Lung (tissue), 12 donors: ENCODE results near the gene RPH3AL. TPM values are rescaled to one million over a fixed set of nuclear protein-coding genes. Genes with fewer than 3 reads are reported as not detected.

Source experiments
- ATAC-seq: fragments of 200-7000 bp; cut with Tn5 transposase; one replicate; pipeline ENCODE4 v1.9.1; 2020; ENCODE audit warnings: moderate number of reproducible peaks; ENCODE audit not compliant: insufficient read depth, low FRiP score
- DNase-seq, 3 donors: peaks; one replicate each; pipeline ENCODE4 v3.0.0-alpha.2; 2013 to 2017
- H3K27ac ChIP-seq, 2 donors: one replicate each; pipeline ENCODE4 v1.5.1; 2013; ENCODE audit warnings: mild to moderate bottlenecking in 2 of 2, moderate library complexity in 2 of 2, control low read depth in 1 of 2, inconsistent platforms in 1 of 2, low read depth in 1 of 2, low read length in 1 of 2
- H3K27me3 ChIP-seq, 3 donors: one replicate each; pipeline ENCODE4 v1.5.1; 2013; ENCODE audit warnings: low read length in 2 of 3; ENCODE audit not compliant: control insufficient read depth in 3 of 3, insufficient read depth in 3 of 3
- H3K36me3 ChIP-seq, 4 donors: one replicate each; pipeline ENCODE4 v1.5.1; 2013; ENCODE audit warnings: low read length in 4 of 4, mild to moderate bottlenecking in 1 of 4, moderate library complexity in 1 of 4; ENCODE audit not compliant: control insufficient read depth in 4 of 4, insufficient read depth in 4 of 4
- H3K4me1 ChIP-seq, 5 donors: one replicate each; pipeline ENCODE4 v1.5.1; 2013; ENCODE audit warnings: low read length in 5 of 5, mild to moderate bottlenecking in 2 of 5, moderate library complexity in 1 of 5; ENCODE audit not compliant: control insufficient read depth in 5 of 5, insufficient read depth in 5 of 5
- H3K4me3 ChIP-seq: one replicate; pipeline ENCODE4 v1.5.1; 2013; ENCODE audit warnings: mild to moderate bottlenecking, control low read depth, moderate library complexity
- H3K9ac ChIP-seq, 2 donors: one replicate each; pipeline ENCODE4 v1.5.1; 2013; ENCODE audit warnings: low read length in 2 of 2, control low read depth in 1 of 2; ENCODE audit not compliant: insufficient read depth in 1 of 2
- H3K9me3 ChIP-seq, 4 donors: one replicate each; pipeline ENCODE4 v1.5.1; 2013; ENCODE audit warnings: low read length in 3 of 4, mild to moderate bottlenecking in 1 of 4, moderate library complexity in 1 of 4; ENCODE audit not compliant: control insufficient read depth in 4 of 4, insufficient read depth in 3 of 4
- CTCF ChIP-seq: IDR thresholded peaks from 2 replicates; pipeline ENCODE4 v1.5.1; 2012; ENCODE audit warnings: mild to moderate bottlenecking; ENCODE audit errors: control extremely low read depth, extremely low read depth
- WGBS, 2 donors: extraction: QIAGEN DNeasy Blood & Tissue Kit; methylation state at CpG; one replicate each; pipeline ENCODE4 v1.1.7; 2013; 5-methylcytosine and 5-hydroxymethylcytosine counted together
- polyA plus RNA-seq, 2 donors: library from polyadenylated mRNA; stranded (reverse); fragments of 200-250 nt; gene quantifications; one replicate each; pipeline ENCODE4 v1.2.1, GENCODE V29; 2013
- total RNA-seq, 2 donors: library from RNA; depleted of rRNA in 1 of 2; stranded (reverse); fragments of >200 nt in 1 of 2; gene quantifications; one replicate each; pipeline ENCODE4 v1.2.1, GENCODE V29; 2014 to 2021
- donor health status: control.
- donor health status: control.
- donor health status: Bipolar disorder and iron deficiency.
- donor health status: healthy.
- donor health status: DM: yes; HTN: yes; CAD: no.

Gene RPH3AL
- total and polyA plus RNA-seq, 4 donors: 19.5 to 76.6 (median 21.6) TPM

- Histone ChIP-seq H3K36me3 (peaks cover 0 to 8% (median 0%) of the 10 kb centered on the region in 4 donors), H3K4me3 (no peak overlapping the region), H3K4me1 (no peaks in the 10 kb centered on the region), H3K27ac (no peak overlapping the region), H3K27me3 (no peaks in the 10 kb centered on the region), H3K9ac (no peak overlapping the region), H3K9me3 (no peaks in the 10 kb centered on the region)
- no peak for ATAC-seq
- TF ChIP-seq CTCF: no peak
- 94 to 95% methylated on average over 10 of the region's 10 CpGs for WGBS, 2 donors
- DNase-seq: no peak
These were observed 60.6 kb downstream of the RPH3AL start for GRCh38 chr17:292016-292415.

GRCh38 chr17:291587-291986, 61.0 kb downstream of the RPH3AL start:
- Histone ChIP-seq H3K36me3 (peaks cover 0 to 8% (median 0%) of the 10 kb centered on the region in 4 donors), H3K4me1 (no peaks in the 10 kb centered on the region), H3K27me3 (no peaks in the 10 kb centered on the region), H3K27ac (no peak overlapping the region), H3K4me3 (no peak overlapping the region), H3K9ac (no peak overlapping the region), H3K9me3 (no peaks in the 10 kb centered on the region)
- no peak for TF ChIP-seq CTCF
- 52 to 73% methylated on average over 7 of the region's 7 CpGs for WGBS, 2 donors
- no peak for DNase-seq
- no peak for ATAC-seq

- H3K9me3 ChIP-seq: no peaks in the 10 kb centered on the region
- no peak for ATAC-seq
- no peak for TF ChIP-seq CTCF
- no peak overlapping the region for H3K4me3 ChIP-seq
- H3K27me3 ChIP-seq: no peaks in the 10 kb centered on the region
- 92 to 94% methylated on average over 18 of the region's 18 CpGs for WGBS, 2 donors
- peaks cover 0 to 8% (median 0%) of the 10 kb centered on the region in 4 donors for H3K36me3 ChIP-seq
- no peak for DNase-seq
- no peak overlapping the region for H3K9ac ChIP-seq
- H3K4me1 ChIP-seq: no peaks in the 10 kb centered on the region
- no peak overlapping the region for H3K27ac ChIP-seq
These were observed 62.0 kb downstream of the RPH3AL start for GRCh38 chr17:290626-291025.

GRCh38 chr17:290121-290521, 62.5 kb downstream of the RPH3AL start:
- ATAC-seq: no peak
- no peak overlapping the region for H3K9ac ChIP-seq
- WGBS, 2 donors: 95 to 99% methylated on average over 21 of the region's 21 CpGs
- no peak for DNase-seq
- TF ChIP-seq CTCF: no peak
- H3K36me3 ChIP-seq: peaks cover 0 to 8% (median 0%) of the 10 kb centered on the region in 4 donors
- no peaks in the 10 kb centered on the region for H3K4me1 ChIP-seq
- H3K27ac ChIP-seq: no peak overlapping the region
- H3K9me3 ChIP-seq: no peaks in the 10 kb centered on the region
- no peaks in the 10 kb centered on the region for H3K27me3 ChIP-seq
- H3K4me3 ChIP-seq: no peak overlapping the region
